ENCODE measurements around the gene LDLRAD3.

DNA sequence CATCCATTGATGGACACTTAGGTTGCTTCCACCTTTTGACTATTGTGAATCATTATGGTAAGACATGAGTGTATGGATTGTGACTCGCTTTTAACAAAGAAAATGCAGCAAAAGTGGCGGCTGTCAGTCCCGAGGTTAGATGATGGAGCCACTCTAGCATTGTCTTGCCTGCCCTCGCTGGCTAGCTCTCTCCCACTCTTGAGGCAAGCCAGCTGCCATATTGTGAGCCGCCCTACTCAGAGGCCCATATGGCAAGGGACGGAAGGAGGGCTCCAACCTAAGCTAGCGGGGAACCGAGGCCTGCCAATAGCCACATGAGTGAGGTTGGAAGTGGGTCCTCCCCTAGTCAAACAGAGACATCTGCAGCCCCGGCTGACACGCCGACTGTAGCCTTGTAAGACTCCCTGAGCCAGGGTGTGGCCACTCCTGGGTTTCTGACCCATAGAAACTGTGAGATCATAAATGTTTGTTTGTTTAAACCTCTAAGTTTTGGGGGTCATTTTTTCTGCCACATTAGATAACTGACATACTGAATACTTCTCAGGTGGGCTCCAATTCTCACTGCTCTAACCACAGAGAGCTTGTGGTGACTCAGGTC, 160.2 kb downstream of the LDLRAD3 start:
- TF ChIP-seq RAD21 (IDR thresholded peaks at IDR 0.05; ENCODE audit: low read depth) (no peak), TCF12 (IDR thresholded peaks at IDR 0.05; ENCODE audit: low read depth) (no peak), MAX (IDR thresholded peaks at IDR 0.05) (no peak), EGR1 (IDR thresholded peaks at IDR 0.05) (no peak), REST (IDR thresholded peaks at IDR 0.05; ENCODE audit: low read depth) (no peak), NFIC (IDR thresholded peaks at IDR 0.05) (no peak), TAF1 (IDR thresholded peaks at IDR 0.05; ENCODE audit: low read depth) (no peak), CREB1 (IDR thresholded peaks at IDR 0.05; ENCODE audit: low read depth) (no peak), EP300 (IDR thresholded peaks at IDR 0.05; ENCODE audit: borderline replicate concordance) (no peak), FOXM1 (IDR thresholded peaks at IDR 0.05; ENCODE audit: borderline replicate concordance, low read depth) (no peak), ZBTB7A (IDR thresholded peaks at IDR 0.05; ENCODE audit: low read depth) (no peak), USF1 (IDR thresholded peaks at IDR 0.05) (no peak)
